ENCODE results near the gene RAD51B. TPM values are rescaled to one million over a fixed set of nuclear protein-coding genes. Genes with fewer than 3 reads are reported as not detected.

Gene RAD51B
- total RNA-seq, 1 experiment from 2014 or later: 8.5 TPM

- H3K27me3 ChIP-seq (ENCODE audit: control insufficient read depth, insufficient read depth, low read length): no peaks in the 10 kb centered on the region
- no TSS peak for BruUV-seq (replicated peaks)
- TF ChIP-seq SIN3A (IDR thresholded peaks at IDR 0.05; ENCODE audit: borderline replicate concordance, insufficient read depth, low read depth, low read length): no peak
- no peak for TF ChIP-seq TCF7L2 (IDR thresholded peaks at IDR 0.05; ENCODE audit: low read depth, low read length)
- TF ChIP-seq CTCF (IDR thresholded peaks at IDR 0.05): no peak
- TF ChIP-seq REST (IDR thresholded peaks at IDR 0.05; ENCODE audit: insufficient read depth in 1 of 2, low read depth in 2 of 2, low read length in 1 of 2): no peak
- TF ChIP-seq POLR2AphosphoS5 (IDR thresholded peaks at IDR 0.05; ENCODE audit: low read depth, low read length): no peak
- no peaks in the 10 kb centered on the region for H3K4me1 ChIP-seq (ENCODE audit: control insufficient read depth, insufficient read depth, low read length)
- no peak overlapping the region for H3K4me3 ChIP-seq (ENCODE audit: low read depth in 2 of 2, low read length in 2 of 2)
- no peak overlapping the region for H3K27ac ChIP-seq (ENCODE audit: low read length)
- H3K36me3 ChIP-seq (ENCODE audit: control insufficient read depth, insufficient read depth, low read length): no peaks in the 10 kb centered on the region
- DNase-seq (ENCODE audit: low read depth, low spot score) (no peak), ATAC-seq (no peak)
- in situ Hi-C loops (cut with HindIII; ENCODE audit: low pct_unique_long_range_greater_than_20kb, low sequenced_read_pairs): no loop called here
- no peaks in the 10 kb centered on the region for H3K9me3 ChIP-seq (ENCODE audit: control insufficient read depth, insufficient read depth, low read depth, low read length)
- ChIA-PET POLR2A (no interaction called here), CTCF (no interaction called here)
- intact Hi-C loops (cut with micrococcal nuclease; ENCODE audit: unreplicated experiment): no loop called here
Observed at GRCh38 chr14:68424443-68425172, 605.0 kb downstream of the RAD51B start.

- Histone ChIP-seq H3K4me1 (ENCODE audit: control insufficient read depth, insufficient read depth, low read length) (no peaks in the 10 kb centered on the region), H3K27ac (ENCODE audit: low read length) (no peak overlapping the region), H3K9me3 (ENCODE audit: control insufficient read depth, insufficient read depth, low read depth, low read length) (no peaks in the 10 kb centered on the region), H3K36me3 (ENCODE audit: control insufficient read depth, insufficient read depth, low read length) (no peaks in the 10 kb centered on the region), H3K27me3 (ENCODE audit: control insufficient read depth, insufficient read depth, low read length) (no peaks in the 10 kb centered on the region), H3K4me3 (ENCODE audit: low read depth in 2 of 2, low read length in 2 of 2) (no peak overlapping the region)
- no TSS peak for BruUV-seq (replicated peaks)
- CTCF ChIA-PET: no interaction called here
- no peak for ATAC-seq
- no peak for TF ChIP-seq SIN3A (IDR thresholded peaks at IDR 0.05; ENCODE audit: borderline replicate concordance, insufficient read depth, low read depth, low read length)
- no peak for TF ChIP-seq POLR2AphosphoS5 (IDR thresholded peaks at IDR 0.05; ENCODE audit: low read depth, low read length)
- no peak for TF ChIP-seq CTCF (IDR thresholded peaks at IDR 0.05)
- TF ChIP-seq REST (IDR thresholded peaks at IDR 0.05; ENCODE audit: insufficient read depth in 1 of 2, low read depth in 2 of 2, low read length in 1 of 2): no peak
- TF ChIP-seq TCF7L2 (IDR thresholded peaks at IDR 0.05; ENCODE audit: low read depth, low read length): no peak
- no peak for DNase-seq (ENCODE audit: low read depth, low spot score)
- POLR2A ChIA-PET: no interaction called here
- in situ Hi-C loops (cut with HindIII; ENCODE audit: low pct_unique_long_range_greater_than_20kb, low sequenced_read_pairs): no loop called here
- intact Hi-C loops (cut with micrococcal nuclease; ENCODE audit: unreplicated experiment): no loop called here
Observed at GRCh38 chr14:68426661-68427549, 607.3 kb downstream of the RAD51B start.
